ENCODE data around the gene RNASEH1.

Gene RNASEH1

GRCh38 chr2:3558205-3559014 lies at the start of gene RNASEH1:
Gene RNASEH1 (minus strand): TSS chr2:3558333. CDS start chr2:3558260, 73 bp downstream.
- FAIRE-seq = peak; percentile 58

GRCh38 chr2:3606370-3607201 lies 48.5 kb upstream of the RNASEH1 start:
- DNase-seq (ENCODE audit: insufficient read length, low spot score) = no peak
- no peak for FAIRE-seq
- TF ChIP-seq POLR2A (IDR thresholded peaks at IDR 0.05; ENCODE audit: low read depth, low read length) = no peak

More at GRCh38 chr2:3558205-3559014, at the start of gene RNASEH1:
- DNase-seq (ENCODE audit: insufficient read length, low spot score) = peak; percentile 97
- peak; percentile 87 for TF ChIP-seq POLR2A (IDR thresholded peaks at IDR 0.05; ENCODE audit: low read depth, low read length)

- FAIRE-seq = no peak
- DNase-seq (ENCODE audit: insufficient read length, low spot score) = no peak
- no peak for TF ChIP-seq POLR2A (IDR thresholded peaks at IDR 0.05; ENCODE audit: low read depth, low read length)
Observed at GRCh38 chr2:3606028-3606369, 47.9 kb upstream of the RNASEH1 start.

GRCh38 chr2:3604991-3605961 lies 47.1 kb upstream of the RNASEH1 start:
- no peak for TF ChIP-seq POLR2A (IDR thresholded peaks at IDR 0.05; ENCODE audit: low read depth, low read length)
- FAIRE-seq (no peak), DNase-seq (ENCODE audit: insufficient read length, low spot score) (no peak)

- no peak for TF ChIP-seq POLR2A (IDR thresholded peaks at IDR 0.05; ENCODE audit: low read depth, low read length)
- FAIRE-seq (no peak), DNase-seq (ENCODE audit: insufficient read length, low spot score) (no peak)
Observed at GRCh38 chr2:3604207-3604877, 46.2 kb upstream of the RNASEH1 start.

GRCh38 chr2:3603536-3604206 lies 45.5 kb upstream of the RNASEH1 start:
- no peak for TF ChIP-seq POLR2A (IDR thresholded peaks at IDR 0.05; ENCODE audit: low read depth, low read length)
- DNase-seq (ENCODE audit: insufficient read length, low spot score) = no peak
- no peak for FAIRE-seq

GRCh38 chr2:3602553-3603339 lies 44.6 kb upstream of the RNASEH1 start:
- no peak for TF ChIP-seq POLR2A (IDR thresholded peaks at IDR 0.05; ENCODE audit: low read depth, low read length)
- DNase-seq (ENCODE audit: insufficient read length, low spot score) (no peak), FAIRE-seq (no peak)

- DNase-seq (ENCODE audit: insufficient read length, low spot score) (no peak), FAIRE-seq (no peak)
- no peak for TF ChIP-seq POLR2A (IDR thresholded peaks at IDR 0.05; ENCODE audit: low read depth, low read length)
Observed at GRCh38 chr2:3601561-3602271, 43.6 kb upstream of the RNASEH1 start.

- FAIRE-seq = no peak
- no peak for TF ChIP-seq POLR2A (IDR thresholded peaks at IDR 0.05; ENCODE audit: low read depth, low read length)
- DNase-seq (ENCODE audit: insufficient read length, low spot score) = no peak
Observed at GRCh38 chr2:3600256-3600855, 42.2 kb upstream of the RNASEH1 start.

- DNase-seq (ENCODE audit: insufficient read length, low spot score) (no peak), FAIRE-seq (no peak)
- no peak for TF ChIP-seq POLR2A (IDR thresholded peaks at IDR 0.05; ENCODE audit: low read depth, low read length)
Observed at GRCh38 chr2:3598912-3599854, 41.0 kb upstream of the RNASEH1 start.

Data from H54 (cell line).